HG03280 (cell line): ENCODE measurements around the gene BBS1.

Source experiments
- ATAC-seq: cut with Tn5 transposase; IDR thresholded peaks from one replicate; pipeline ENCODE4 v1.9.1; 2021; ENCODE audit warnings: mild to moderate bottlenecking, moderate library complexity; ENCODE audit not compliant: unreplicated experiment

Gene BBS1

GRCh38 chr11:66476841-66477251 lies 33.6 kb upstream of the BBS1 start:
- no peak for ATAC-seq

GRCh38 chr11:66477263-66478201 lies 32.9 kb upstream of the BBS1 start:
- ATAC-seq, result no peak

GRCh38 chr11:66478729-66479393 lies 31.6 kb upstream of the BBS1 start:
- no peak for ATAC-seq

GRCh38 chr11:66479394-66480116 lies 30.9 kb upstream of the BBS1 start:
- ATAC-seq, result no peak

- peak; percentile 94 for ATAC-seq
Observed at GRCh38 chr11:66480117-66480938, 30.1 kb upstream of the BBS1 start, which contains the start of gene DPP3. Gene DPP3, plus strand, starts transcription at chr11:66480434. Its CDS starts 1,767 bp downstream, at chr11:66482201.

- ATAC-seq, result no peak
Observed at GRCh38 chr11:66484806-66485380, 25.5 kb upstream of the BBS1 start.

GRCh38 chr11:66488957-66489356 lies 21.5 kb upstream of the BBS1 start:
- ATAC-seq, result no peak

GRCh38 chr11:66489636-66490035 lies 20.8 kb upstream of the BBS1 start:
- ATAC-seq, result no peak

GRCh38 chr11:66491315-66491935 lies 19.0 kb upstream of the BBS1 start:
- no peak for ATAC-seq

GRCh38 chr11:66492161-66492865 lies 18.1 kb upstream of the BBS1 start:
- ATAC-seq, result no peak

- ATAC-seq, result no peak
Observed at GRCh38 chr11:66493130-66493529, 17.3 kb upstream of the BBS1 start.

- ATAC-seq, result no peak
Observed at GRCh38 chr11:66494458-66494857, 16.0 kb upstream of the BBS1 start.

- ATAC-seq, result no peak
Observed at GRCh38 chr11:66494935-66495334, 15.5 kb upstream of the BBS1 start.

GRCh38 chr11:66495401-66495854 lies 15.0 kb upstream of the BBS1 start:
- no peak for ATAC-seq

- no peak for ATAC-seq
Observed at GRCh38 chr11:66497206-66497605, 13.2 kb upstream of the BBS1 start.

GRCh38 chr11:66498506-66498905 lies 11.9 kb upstream of the BBS1 start:
- no peak for ATAC-seq

- ATAC-seq, result no peak
Observed at GRCh38 chr11:66505276-66505816, 5.1 kb upstream of the BBS1 start.

- no peak for ATAC-seq
Observed at GRCh38 chr11:66509131-66509561, 1.3 kb upstream of the BBS1 start.

GRCh38 chr11:66510990-66511339 lies 530 bp downstream of the BBS1 start:
- ATAC-seq, result no peak
